ENCODE results near the gene POLR3A. TPM values are rescaled to one million over a fixed set of nuclear protein-coding genes. Genes with fewer than 3 reads are reported as not detected.
A peak's percentile ranks its signal among the peaks of the same experiment; 100 is the strongest.
"Not testable (repeated sequence)": the region's sequence is repeated elsewhere in the genome, so short reads cannot be mapped to it uniquely, and the experiment has no call there.

The POLR3A gene
- total RNA-seq, 2 donors from 2014 or later = 11.2 to 16.9 TPM

DNA sequence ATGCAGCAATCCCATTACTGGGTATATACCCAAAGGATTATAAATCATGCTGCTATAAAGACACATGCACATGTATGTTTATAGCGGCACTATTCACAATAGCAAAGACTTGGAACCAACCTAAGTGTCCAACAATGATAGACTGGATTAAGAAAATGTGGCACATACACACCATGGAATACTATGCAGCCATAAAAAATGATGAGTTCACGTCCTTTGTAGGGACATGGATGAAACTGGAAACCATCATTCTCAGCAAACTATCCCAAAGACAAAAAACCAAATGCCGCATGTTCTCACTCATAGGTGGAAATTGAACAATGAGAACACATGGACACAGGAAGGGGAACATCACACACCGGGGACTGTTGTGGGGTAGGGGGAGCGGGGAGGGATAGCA, 30.5 kb downstream of the POLR3A start:
- intact Hi-C loops (cut with DNase I, micrococcal nuclease); ATAC-seq; DNase-seq: not testable (repeated sequence)

DNA sequence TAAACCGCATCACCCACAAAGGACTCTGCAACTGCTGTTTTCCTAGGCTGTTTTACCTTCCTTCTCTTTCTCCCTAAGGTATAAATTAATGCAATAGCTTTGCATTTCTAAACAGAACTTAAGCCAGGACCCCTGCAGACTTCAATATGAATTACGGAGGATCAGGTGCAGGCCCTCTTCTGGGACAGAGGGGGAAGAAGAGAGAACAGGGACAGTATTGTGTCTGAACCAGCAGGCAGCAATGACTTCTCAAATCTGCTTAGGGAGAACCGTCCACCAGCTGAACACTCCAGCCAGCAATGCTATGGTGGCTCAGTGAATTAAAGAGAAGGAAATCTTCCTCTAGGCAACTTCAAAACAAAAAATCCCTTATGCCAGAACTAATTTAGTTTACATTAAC, 35.7 kb downstream of the POLR3A start:
- DNase-seq (no peak), ATAC-seq (no peak)
- intact Hi-C loops (cut with DNase I, micrococcal nuclease) = no loop called here

DNA sequence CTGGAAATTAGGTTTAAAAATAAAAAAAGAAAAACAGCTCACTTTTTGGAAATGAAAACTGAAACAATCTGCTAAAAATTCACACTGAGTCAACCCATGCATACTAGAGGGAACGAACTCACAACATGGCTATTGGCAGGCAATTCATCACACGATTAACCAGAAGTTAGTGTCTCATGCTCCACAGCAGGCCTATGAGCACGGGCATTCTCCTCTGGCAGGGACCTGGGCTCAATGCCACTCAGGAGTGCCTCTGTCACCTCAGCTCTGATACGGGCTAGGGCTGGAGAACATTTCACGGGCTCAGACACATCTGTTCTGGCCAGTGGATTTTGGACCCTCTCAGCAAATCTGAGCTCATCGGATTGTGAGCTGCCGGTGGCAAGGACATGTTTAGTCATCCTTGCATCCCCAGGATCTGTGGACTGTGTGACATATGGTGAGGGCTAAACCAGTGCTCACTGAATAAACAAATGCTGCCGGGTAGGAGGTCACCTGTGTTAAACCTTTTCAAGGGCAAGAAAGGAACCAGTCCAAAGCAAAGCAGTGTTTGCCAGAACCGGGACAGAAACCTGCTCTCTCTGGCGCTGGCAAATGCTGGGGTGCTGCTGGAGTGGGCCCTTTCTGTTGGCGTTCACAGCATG, 40.1 kb downstream of the POLR3A start:
- intact Hi-C loops (cut with DNase I, micrococcal nuclease) = no loop called here
- DNase-seq (no peak), ATAC-seq (peak; percentile 46)

DNA sequence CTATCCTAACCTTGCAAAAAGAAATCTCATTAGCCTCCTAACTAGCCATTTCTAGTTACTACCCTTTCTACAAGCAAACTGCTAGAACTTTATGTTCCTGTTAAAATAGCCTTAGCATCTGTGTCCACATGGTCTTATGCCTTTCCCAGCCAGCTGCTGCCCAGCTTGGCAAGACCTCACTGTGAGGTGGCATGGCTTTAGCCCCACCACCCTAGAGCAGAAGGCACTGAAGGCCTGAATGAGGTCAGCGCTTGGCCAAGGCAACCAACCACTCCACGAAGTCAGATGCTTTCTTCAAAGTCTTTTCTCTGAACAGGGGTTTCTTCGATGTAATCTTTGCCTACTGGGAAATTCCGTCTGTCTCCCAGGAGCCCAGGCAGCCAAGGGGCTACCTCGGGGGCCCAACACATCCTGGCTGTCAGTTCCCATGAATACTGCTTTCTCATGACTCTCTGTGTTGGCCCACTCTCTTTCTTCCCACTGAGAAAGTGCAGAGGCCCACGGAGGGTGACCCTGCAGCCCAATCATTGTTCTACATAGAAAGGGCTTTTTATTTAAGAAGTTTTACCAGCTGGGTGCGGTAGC, 41.6 kb downstream of the POLR3A start:
- intact Hi-C loops (cut with DNase I, micrococcal nuclease) = no loop called here
- ATAC-seq (no peak), DNase-seq (no peak)

DNA sequence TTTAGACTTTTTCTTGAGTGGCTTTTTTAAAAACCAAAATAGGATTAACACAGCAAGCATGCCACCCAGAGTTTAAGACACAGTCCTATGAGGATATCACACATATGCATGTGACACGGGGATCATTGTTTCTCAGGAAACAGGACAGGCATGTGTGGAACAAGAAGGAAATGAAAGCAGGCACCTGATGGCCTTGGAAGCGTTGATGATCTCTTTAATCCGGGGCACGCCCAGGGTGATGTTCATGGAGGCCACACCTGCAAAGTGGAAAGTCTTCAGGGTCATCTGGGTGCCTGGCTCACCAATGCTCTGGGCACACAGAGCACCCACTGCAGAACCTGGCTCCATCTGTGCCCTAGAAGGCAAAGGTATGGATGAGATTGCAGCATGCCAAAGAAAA, 44.3 kb downstream of the POLR3A start:
- ATAC-seq (peak; percentile 90), DNase-seq (peak in 1 of 2 donors; percentile 28)
- intact Hi-C loops (cut with DNase I, micrococcal nuclease) = no loop called here

DNA sequence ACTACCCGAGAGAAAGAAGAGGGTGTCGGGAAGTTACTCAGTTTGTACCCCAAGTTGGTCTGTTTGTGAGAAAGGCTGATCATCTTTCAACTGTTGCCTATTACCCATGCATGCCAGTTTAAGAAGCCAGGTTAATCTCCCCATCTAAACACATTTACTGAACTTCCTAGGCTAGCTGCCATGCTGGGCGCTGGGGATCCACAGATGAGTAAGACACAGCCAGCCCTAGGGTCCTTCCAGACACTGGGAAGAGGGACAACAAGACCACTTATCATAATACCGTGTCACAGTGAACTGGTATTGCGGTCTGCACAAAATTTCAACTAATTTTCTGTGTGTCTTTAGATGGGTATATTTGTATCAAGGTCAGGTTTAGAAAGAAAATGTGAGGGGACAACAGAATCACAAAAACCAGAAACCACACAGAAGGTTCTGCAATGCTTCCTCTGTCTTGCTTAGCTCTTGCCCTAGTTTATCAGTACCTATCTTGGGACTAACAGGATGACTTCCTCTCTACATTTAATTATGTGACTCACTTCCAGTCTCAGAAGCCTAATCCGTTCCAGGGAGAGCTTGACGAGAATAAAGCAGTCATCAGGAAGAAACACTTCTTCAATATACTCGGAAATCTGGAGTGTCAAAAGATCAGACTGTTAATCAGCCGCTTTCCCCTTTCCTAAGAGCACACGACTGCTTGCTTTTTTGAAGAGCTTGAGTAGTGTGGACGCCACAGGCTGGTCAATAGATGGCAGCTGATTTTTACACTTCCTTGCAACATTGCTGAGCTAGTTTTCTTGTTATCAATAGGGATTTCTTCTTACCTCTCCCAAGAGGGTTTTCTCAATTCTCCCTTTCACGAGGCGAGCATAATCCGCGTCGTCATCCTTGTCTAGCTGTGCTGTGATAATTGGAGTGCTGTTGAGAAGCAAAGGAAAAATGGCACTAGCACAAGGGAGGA, 45.7 kb downstream of the POLR3A start:
- ATAC-seq (no peak), DNase-seq (no peak)
- intact Hi-C loops (cut with DNase I, micrococcal nuclease) = no loop called here

DNA sequence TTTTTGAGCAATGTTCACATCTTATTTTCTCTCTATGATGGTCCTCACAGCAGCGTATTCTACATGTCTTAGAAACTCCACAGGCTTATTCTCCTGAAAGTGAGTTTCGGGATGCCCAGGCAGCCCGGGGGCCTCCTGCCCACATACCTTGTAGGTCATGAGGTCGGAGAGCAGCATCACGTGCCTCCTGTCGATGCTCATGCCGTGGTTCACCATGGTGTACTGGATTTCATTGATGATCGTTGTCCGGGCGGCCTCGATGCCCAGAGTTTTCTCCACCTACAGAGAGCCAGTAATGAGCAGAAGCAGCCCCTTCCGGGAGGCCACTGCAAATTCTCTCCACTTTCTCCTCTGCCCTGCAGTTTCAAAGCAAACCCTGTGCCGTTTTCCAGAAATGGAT, 48.0 kb downstream of the POLR3A start:
- ATAC-seq (no peak), DNase-seq (no peak)
- intact Hi-C loops (cut with DNase I, micrococcal nuclease) = no loop called here

DNA sequence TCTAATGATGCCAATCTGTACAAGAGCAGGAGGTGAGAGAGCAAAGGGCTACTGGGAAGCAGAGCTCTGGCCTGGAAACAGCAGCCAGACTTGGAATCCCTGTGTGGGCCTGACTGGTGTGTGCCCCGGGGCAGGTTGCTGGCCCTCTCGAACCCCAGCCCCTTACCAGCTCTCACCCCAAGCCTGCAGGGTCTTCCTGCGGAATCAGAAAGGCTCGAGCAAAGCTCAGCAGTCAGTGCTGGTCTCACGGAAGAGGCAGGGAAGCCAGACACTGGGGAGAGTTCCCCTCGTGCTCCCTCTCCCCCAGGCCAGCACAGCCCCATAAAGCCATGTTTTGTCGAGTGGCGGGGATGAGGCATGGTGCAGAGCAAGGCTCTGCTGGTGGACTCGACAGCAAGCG, 50.1 kb downstream of the POLR3A start:
- no peak for ATAC-seq
- intact Hi-C loops (cut with DNase I, micrococcal nuclease) = no loop called here
- no peak for DNase-seq

DNA sequence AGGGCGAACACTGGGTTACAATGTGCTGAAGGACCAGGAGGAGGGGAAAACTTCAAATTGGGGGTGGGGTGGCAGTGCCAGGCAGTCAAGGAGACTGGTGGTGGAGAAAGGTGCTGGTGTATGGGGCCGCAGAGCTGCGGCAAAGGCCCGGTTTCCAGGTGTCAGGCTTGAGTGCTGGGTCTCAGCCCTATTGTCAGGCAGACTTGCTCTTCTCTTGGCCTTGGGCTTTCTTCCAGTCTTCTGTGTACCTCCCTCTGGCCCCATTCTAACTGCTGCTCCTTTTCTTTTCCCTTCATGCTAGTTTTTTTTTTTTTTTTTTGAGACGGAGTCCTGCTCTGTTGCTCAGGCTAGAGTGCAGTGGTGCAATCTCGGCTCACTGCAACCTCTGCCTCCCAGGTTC, 51.0 kb downstream of the POLR3A start:
- no peak for DNase-seq
- intact Hi-C loops (cut with DNase I, micrococcal nuclease) = no loop called here
- ATAC-seq = no peak

DNA sequence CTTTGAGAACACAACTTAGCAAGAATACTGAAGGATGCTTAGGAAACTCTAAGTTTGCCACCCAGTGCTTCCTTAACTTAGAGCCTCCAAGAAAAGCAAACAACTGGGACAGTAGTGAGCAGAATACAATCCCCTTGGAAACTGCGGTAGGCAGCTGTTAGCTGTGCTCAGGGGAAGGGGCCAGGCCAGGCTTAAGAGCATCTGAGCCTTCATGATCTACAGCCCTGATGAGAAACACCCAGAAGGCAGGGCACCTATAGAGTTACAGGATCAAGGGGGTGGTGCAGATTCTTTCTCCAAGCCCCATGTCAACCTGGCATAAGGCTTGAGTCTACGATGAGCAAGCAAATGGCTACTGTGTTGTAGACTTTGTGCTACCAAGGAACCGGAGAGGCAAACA, 51.4 kb downstream of the POLR3A start:
- intact Hi-C loops (cut with DNase I, micrococcal nuclease) = no loop called here
- DNase-seq = no peak
- no peak for ATAC-seq

DNA sequence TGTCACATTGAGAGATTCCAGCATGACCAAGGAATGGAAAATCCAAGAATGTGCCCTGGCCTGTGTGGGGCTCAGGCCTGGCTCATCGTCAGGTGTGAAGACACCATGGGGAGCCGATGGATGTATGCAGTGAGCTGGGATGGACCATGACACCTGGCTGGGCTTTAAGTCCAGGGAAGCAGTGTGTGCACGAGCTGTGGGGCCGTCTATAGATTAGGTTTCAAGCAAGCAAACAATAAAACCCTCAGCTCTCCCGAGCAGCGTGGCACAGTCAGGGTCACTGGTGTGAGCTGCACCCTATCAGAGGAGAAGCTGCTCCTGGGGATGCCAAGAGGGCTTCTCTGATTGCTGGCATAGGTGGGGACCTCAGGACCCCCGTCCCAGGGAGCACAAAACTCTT, 52.3 kb downstream of the POLR3A start:
- DNase-seq (no peak), ATAC-seq (no peak)
- intact Hi-C loops (cut with DNase I, micrococcal nuclease) = no loop called here

DNA sequence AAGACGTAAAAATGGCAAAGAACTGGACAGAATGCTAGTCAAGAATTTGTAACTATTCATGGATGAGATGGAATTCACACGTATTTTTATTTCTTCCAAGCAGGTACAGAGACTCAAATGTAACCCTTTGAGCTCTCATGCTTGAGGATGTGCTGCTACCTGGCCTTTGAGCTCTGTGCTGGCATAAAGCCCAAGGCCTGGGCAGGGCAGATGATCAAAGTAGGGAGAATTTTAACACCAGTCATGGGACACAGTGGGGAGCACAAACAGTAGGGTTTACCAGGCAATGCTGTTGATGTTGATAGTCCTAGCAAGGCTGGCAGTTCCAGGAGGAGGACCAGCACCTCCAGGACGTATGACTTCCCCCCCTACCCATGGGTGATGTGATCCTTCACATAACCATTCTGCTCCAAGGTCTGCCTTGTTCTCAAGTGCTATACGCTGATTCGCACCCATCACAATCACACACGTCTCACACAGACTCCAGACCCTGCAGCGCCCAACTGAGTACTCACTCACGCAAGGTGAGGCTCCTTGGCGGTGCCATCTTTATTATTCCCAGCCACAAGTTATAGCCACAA, 54.1 kb downstream of the POLR3A start:
- DNase-seq (peak; percentile 44 to 65), ATAC-seq (peak; percentile 88)
- intact Hi-C loops (cut with DNase I, micrococcal nuclease) = loop anchor here in 1 of 2 donors (2.0 kb wide), 1 partner anchor 130 kb away; no protein-coding TSS in a partner anchor

DNA sequence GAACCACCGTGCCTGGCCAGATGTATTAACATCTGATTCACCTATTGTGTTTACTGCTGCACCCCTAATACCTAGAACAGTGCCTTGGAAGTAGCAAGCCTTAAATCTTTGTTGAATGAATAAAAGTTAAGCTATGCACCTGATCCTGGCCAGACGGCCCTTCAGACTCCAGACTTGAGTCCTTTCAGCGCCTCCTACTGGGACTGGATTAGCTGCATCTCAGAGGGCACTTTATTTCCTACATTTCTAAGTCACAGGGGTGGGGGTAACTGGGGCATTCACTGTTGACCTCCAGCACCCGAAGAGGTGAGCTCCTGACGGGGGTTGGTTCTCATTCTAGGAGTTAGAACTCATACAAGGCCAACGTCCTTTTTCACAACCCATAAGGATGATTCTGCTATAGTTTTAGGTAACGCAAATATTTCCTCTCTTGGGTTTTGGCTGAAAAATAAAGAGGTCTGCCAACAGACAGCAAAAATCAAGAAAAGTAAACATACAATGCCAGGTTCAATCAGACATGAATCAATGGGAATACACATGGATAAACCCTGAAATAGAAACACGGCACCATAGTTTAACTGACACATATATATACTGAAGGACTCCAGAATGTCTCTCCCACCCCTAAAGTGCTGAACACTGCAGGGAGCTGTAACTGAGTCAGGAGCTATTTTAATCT, 54.8 kb downstream of the POLR3A start:
- DNase-seq = peak in 1 of 2 donors; percentile 32
- intact Hi-C loops (cut with DNase I, micrococcal nuclease) = loop anchor here in 1 of 2 donors (2.0 kb wide), 1 partner anchor 130 kb away; no protein-coding TSS in a partner anchor
- peak; percentile 41 for ATAC-seq

DNA sequence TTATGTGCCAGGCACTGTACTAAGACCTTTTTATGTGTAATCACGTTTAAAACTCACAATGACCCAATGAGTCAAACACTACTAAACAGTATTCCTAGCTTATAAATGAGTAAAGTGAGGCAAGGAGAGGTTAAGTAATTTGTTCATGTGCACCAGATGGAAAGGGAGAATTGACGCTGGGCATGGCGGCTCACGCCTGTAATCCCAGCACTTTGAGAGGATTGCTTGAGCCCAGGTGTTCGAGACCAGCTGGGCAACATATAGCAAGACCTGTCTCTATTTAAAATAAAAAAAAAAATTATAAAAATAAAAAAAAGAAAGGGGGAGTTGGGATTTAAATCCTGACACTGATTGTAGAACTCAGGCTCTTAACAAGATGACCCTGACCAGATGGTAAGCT, 56.0 kb downstream of the POLR3A start:
- intact Hi-C loops (cut with DNase I, micrococcal nuclease) = no loop called here
- DNase-seq = no peak
- ATAC-seq = no peak

DNA sequence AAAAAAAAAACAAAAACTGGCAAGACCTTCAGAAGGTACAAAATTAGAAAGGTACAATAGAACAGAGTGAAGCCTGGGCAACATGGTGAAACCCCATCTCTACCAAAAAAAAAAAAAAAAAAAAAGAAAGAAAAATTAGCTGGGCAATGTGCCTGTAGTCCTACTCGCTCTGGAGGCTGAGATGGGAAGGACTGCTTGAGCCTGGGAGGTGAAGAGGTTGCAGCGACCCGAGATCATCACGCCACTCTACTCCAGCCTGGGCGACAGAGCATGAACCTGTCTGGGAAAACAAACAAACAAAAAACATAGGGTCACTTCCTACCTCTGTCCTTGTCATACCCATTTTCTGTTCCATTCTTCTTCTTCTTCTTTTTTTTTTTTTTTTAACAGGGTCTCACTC, 57.2 kb downstream of the POLR3A start:
- ATAC-seq (no peak), DNase-seq (no peak)
- intact Hi-C loops (cut with DNase I, micrococcal nuclease) = no loop called here

DNA sequence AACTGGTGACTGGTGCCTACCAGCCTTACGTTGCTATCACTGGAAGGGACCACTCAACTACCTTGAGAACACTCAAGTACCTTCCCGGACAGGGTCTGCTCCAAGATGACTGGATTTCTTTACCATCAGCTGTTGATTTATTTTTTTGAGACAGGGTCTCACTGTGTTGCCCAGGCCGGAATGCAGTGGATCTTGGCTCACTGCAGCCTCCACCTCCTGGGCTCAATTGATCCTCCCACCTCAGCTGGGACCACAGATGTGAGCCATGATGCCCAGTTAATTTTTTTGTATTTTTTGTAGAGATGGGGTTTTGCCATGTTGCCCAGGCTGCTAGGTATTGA, 57.5 kb downstream of the POLR3A start:
- intact Hi-C loops (cut with DNase I, micrococcal nuclease) = no loop called here
- DNase-seq = no peak
- no peak for ATAC-seq

DNA sequence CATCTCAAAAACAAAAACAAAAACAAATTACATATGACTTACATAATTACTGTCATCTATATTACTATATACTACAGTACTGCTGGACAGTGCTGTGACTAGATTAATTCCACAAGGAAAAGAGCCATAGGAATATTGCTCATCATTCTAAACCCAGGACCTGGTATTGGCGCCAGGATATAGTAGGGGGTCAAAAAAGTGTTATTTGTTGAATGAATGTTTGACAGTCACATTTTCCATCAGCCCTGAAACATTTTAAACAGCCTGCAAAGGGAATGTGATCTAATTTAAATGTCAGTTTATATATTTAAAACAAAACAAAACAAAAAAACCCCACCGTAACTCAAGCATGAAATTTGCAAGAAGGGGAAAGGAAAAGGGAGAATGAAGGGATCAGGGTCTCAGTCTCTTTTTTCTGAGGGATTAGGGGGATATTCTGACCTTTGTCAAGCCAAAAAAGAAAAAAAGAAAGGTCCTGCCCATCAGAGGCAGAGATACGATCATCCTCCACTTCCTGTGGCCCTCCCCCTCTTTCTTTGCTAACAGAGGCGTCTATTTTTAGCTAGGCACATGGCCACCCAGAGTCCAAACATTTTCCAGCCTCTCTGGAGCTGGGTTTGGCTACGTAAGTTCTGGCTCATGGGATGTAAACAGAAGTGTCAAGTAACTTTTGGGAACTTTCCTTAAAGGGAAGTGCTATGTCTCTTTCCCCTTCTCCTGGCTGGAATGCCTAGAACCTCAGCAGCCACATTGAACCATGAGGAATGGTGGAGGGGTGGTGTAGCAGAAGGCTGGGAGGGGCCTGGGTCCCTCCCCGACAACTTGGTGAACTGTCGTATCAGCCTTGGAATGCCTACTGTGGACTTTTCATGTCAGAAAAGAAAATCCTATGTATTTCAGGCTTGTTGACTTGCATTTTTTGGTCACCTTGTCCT, 58.2 kb downstream of the POLR3A start:
- intact Hi-C loops (cut with DNase I, micrococcal nuclease) = no loop called here
- ATAC-seq (peak; percentile 29), DNase-seq (peak; percentile 36 to 80)

DNA sequence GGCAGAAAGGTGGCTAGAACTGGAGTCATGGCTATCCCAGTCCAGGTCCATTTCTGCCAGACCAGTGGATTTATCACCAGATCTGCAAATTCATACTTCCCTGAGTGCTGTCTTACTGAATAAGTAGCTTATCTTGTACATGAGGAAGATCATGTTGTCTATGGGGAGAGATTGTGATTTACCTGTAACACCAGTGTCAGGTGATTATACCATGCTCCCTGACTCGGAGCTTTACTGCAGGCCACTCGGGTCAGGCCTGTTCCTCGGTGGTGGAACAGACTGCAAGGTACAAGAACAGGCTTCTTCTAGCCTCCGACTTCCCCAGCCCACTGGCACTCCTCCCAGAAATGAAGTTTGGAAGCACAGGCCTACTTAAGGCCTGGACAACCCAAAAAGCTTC, 60.2 kb downstream of the POLR3A start:
- intact Hi-C loops (cut with DNase I, micrococcal nuclease) = no loop called here
- ATAC-seq = no peak
- DNase-seq = peak in 1 of 2 donors; percentile 38
